H9 (cell line): Measurements from ENCODE around the gene ARNT2. TPM values are rescaled to one million over a fixed set of nuclear protein-coding genes. Genes with fewer than 3 reads are reported as not detected.

Source experiments
- DNase-seq: peaks from one replicate; pipeline ENCODE4 v3.0.0-alpha.2; 2017
- H2AFZ ChIP-seq: one replicate; pipeline ENCODE4 v1.6.1; 2013; ENCODE audit warnings: mild to moderate bottlenecking, low read length, control low read depth, moderate library complexity
- H2AK5ac ChIP-seq: 2 replicates; pipeline ENCODE4 v1.6.1; 2013; ENCODE audit warnings: low read length, control low read depth, mixed read lengths; ENCODE audit not compliant: insufficient read length
- H2BK120ac ChIP-seq: one replicate; pipeline ENCODE4 v1.6.1; 2013; ENCODE audit warnings: low read depth, mild to moderate bottlenecking, low read length, control low read depth, inconsistent platforms; ENCODE audit not compliant: poor library complexity, severe bottlenecking
- H2BK12ac ChIP-seq: 2 replicates; pipeline ENCODE4 v1.6.1; 2013; ENCODE audit warnings: low read length, control low read depth, mixed read lengths, low read depth; ENCODE audit not compliant: insufficient read length
- H2BK15ac ChIP-seq: 2 replicates; pipeline ENCODE4 v1.6.1; 2013; ENCODE audit warnings: low read depth, low read length, control low read depth
- H2BK20ac ChIP-seq: one replicate; pipeline ENCODE4 v1.6.1; 2013; ENCODE audit warnings: low read depth, mild to moderate bottlenecking, low read length, control low read depth, inconsistent platforms; ENCODE audit not compliant: poor library complexity, severe bottlenecking
- H2BK5ac ChIP-seq: 2 replicates; pipeline ENCODE4 v1.6.1; 2013; ENCODE audit warnings: low read length, control low read depth, mixed read lengths; ENCODE audit not compliant: insufficient read length
- H3K14ac ChIP-seq: 2 replicates; pipeline ENCODE4 v1.6.1; 2013; ENCODE audit warnings: low read length, control low read depth; ENCODE audit not compliant: insufficient read depth
- H3K18ac ChIP-seq: 2 replicates; pipeline ENCODE4 v1.6.1; 2013; ENCODE audit warnings: low read depth, mild to moderate bottlenecking, mixed read lengths, low read length, control low read depth; ENCODE audit not compliant: insufficient read length
- H3K23ac ChIP-seq: 2 replicates; pipeline ENCODE4 v1.6.1; 2013; ENCODE audit warnings: low read length, control low read depth, mixed read lengths, low read depth; ENCODE audit not compliant: insufficient read length
- H3K23me2 ChIP-seq: 2 replicates; pipeline ENCODE4 v1.6.1; 2013; ENCODE audit warnings: low read depth, mild to moderate bottlenecking, mixed read lengths, low read length, control low read depth; ENCODE audit not compliant: insufficient read length, poor library complexity, severe bottlenecking
- H3K27ac ChIP-seq: 2 replicates; pipeline ENCODE4 v1.5.1; 2013; ENCODE audit warnings: low read length, control low read depth, mixed read lengths, low read depth; ENCODE audit not compliant: insufficient read length
- H3K27me3 ChIP-seq: 2 replicates; pipeline ENCODE4 v1.6.1; 2013; ENCODE audit warnings: low read length, control low read depth, inconsistent platforms; ENCODE audit not compliant: insufficient read depth
- H3K4ac ChIP-seq: 2 replicates; pipeline ENCODE4 v1.6.1; 2013; ENCODE audit warnings: low read depth, mild to moderate bottlenecking, control low read depth, inconsistent platforms, low read length, moderate library complexity
- H3K4me1 ChIP-seq: 2 replicates; pipeline ENCODE4 v1.6.1; 2013; ENCODE audit warnings: low read length, control low read depth, inconsistent platforms; ENCODE audit not compliant: insufficient read depth
- H3K4me2 ChIP-seq: 2 replicates; pipeline ENCODE4 v1.6.1; 2013; ENCODE audit warnings: low read length, control low read depth, mixed read lengths; ENCODE audit not compliant: insufficient read length, insufficient read depth
- H3K56ac ChIP-seq: 2 replicates; pipeline ENCODE4 v1.6.1; 2013; ENCODE audit warnings: low read depth, mild to moderate bottlenecking, mixed read lengths, low read length, control low read depth; ENCODE audit not compliant: insufficient read length
- H3K79me1 ChIP-seq: 2 replicates; pipeline ENCODE4 v1.6.1; 2013; ENCODE audit warnings: low read depth, mild to moderate bottlenecking, moderate library complexity, low read length, control low read depth, inconsistent platforms; ENCODE audit not compliant: insufficient read depth, poor library complexity, severe bottlenecking
- H3K79me2 ChIP-seq: 2 replicates; pipeline ENCODE4 v1.6.1; 2013; ENCODE audit warnings: low read length, control low read depth, inconsistent platforms; ENCODE audit not compliant: insufficient read depth
- H3K9ac ChIP-seq: 2 replicates; pipeline ENCODE4 v1.6.1; 2013; ENCODE audit warnings: low read length, control low read depth, mixed read lengths; ENCODE audit not compliant: insufficient read length; ENCODE audit errors: extremely low read depth
- H3K9me3 ChIP-seq: one replicate; pipeline ENCODE4 v1.6.1; 2013; ENCODE audit warnings: low read depth, low read length, inconsistent platforms; ENCODE audit not compliant: control insufficient read depth
- H3T11ph ChIP-seq: one replicate; pipeline ENCODE4 v1.6.1; 2013; ENCODE audit warnings: mild to moderate bottlenecking, low read length, control low read depth, inconsistent platforms
- H4K20me1 ChIP-seq: one replicate; pipeline ENCODE4 v1.6.1; 2013; ENCODE audit not compliant: control insufficient read depth, insufficient read length, insufficient read depth
- H4K5ac ChIP-seq: 2 replicates; pipeline ENCODE4 v1.6.1; 2013; ENCODE audit warnings: low read depth, mild to moderate bottlenecking, mixed read lengths, low read length, control low read depth; ENCODE audit not compliant: insufficient read length
- H4K8ac ChIP-seq: replicated peaks from 2 replicates; pipeline ENCODE4 v1.6.1; 2013; ENCODE audit warnings: low read length, control low read depth, mixed read lengths, low read depth; ENCODE audit not compliant: insufficient read length
- H4K91ac ChIP-seq: 2 replicates; pipeline ENCODE4 v1.6.1; 2013; ENCODE audit warnings: low read depth, mild to moderate bottlenecking, moderate library complexity, mixed read lengths, low read length, control low read depth; ENCODE audit not compliant: insufficient read length
- H3K27ac Mint-ChIP-seq, 3 experiments: 2 replicates in 2 of 3; 3 replicates in 1 of 3; pipeline ENCODE4 v1.8.0; 2020 to 2021; ENCODE audit warnings: mixed read lengths in 3 of 3, mild to moderate bottlenecking in 1 of 3, moderate library complexity in 1 of 3
- H3K27me3 Mint-ChIP-seq: 2 replicates; pipeline ENCODE4 v1.8.0; 2021; ENCODE audit warnings: low read depth, mild to moderate bottlenecking, moderate library complexity, mixed read lengths
- H3K36me3 Mint-ChIP-seq, 3 experiments: 2 replicates in 2 of 3; 3 replicates in 1 of 3; pipeline ENCODE4 v1.8.0; 2020 to 2021; ENCODE audit warnings: low read depth in 3 of 3, mixed read lengths in 3 of 3; ENCODE audit not compliant: insufficient read depth in 1 of 3
- H3K4me1 Mint-ChIP-seq, 2 experiments: 2 replicates each; pipeline ENCODE4 v1.8.0; 2020; ENCODE audit warnings: mixed read lengths in 2 of 2
- H3K4me3 Mint-ChIP-seq, 2 experiments: 2 replicates in 1 of 2; 3 replicates in 1 of 2; pipeline ENCODE4 v1.8.0; 2020 to 2021; ENCODE audit warnings: mild to moderate bottlenecking in 2 of 2, mixed read lengths in 2 of 2, moderate library complexity in 1 of 2
- H3K9me3 Mint-ChIP-seq, 2 experiments: 2 replicates in 1 of 2; 3 replicates in 1 of 2; pipeline ENCODE4 v1.8.0; 2020; ENCODE audit warnings: mild to moderate bottlenecking in 2 of 2, mixed read lengths in 2 of 2, moderate library complexity in 1 of 2
- CTCF ChIP-seq: fragments of 200-600 bp; sonication (generic); conservative IDR thresholded peaks from 3 replicates; pipeline ENCODE4 v1.8.0; 2021; ENCODE audit warnings: antibody characterized with exemption, mild to moderate bottlenecking
- WGBS: extraction: QIAGEN DNeasy Blood & Tissue Kit; methylation state at CpG from one replicate; pipeline ENCODE4 v1.1.7; 2013; ENCODE audit warnings: missing lambda C conversion rate, low lambda C conversion rate, mixed read lengths; ENCODE audit not compliant: insufficient read length; ENCODE audit errors: extremely low coverage; 5-methylcytosine and 5-hydroxymethylcytosine counted together
- total RNA-seq: library from RNA; stranded (reverse); gene quantifications from 2 replicates; pipeline ENCODE4 v1.2.1, GENCODE V29; 2021

ARNT2 gene
- total RNA-seq, 1 experiment from 2014 or later, result 10.5 TPM

GRCh38 chr15:80405554-80405850 is 1.3 kb downstream of the ARNT2 start:
- H3K9ac ChIP-seq, result no peak overlapping the region
- H2BK15ac ChIP-seq, result no peak overlapping the region
- no peaks in the 10 kb centered on the region for H3K79me1 ChIP-seq
- no CpG with 5 or more reads among the region's 4 CpGs for WGBS
- peaks cover 13% of the 10 kb centered on the region for H3K23me2 ChIP-seq
- H4K20me1 ChIP-seq, result no peaks in the 10 kb centered on the region
- Mint-ChIP-seq H3K9me3 (no peaks in the 10 kb centered on the region; a peak in 1 of 5 replicates), H3K4me3 (peak overlapping the region; percentile 81 to 90), H3K4me1 (peaks cover 15% of the 10 kb centered on the region in 2 experiments), H3K36me3 (peaks cover 0 to 2% (median 0%) of the 10 kb centered on the region in 3 experiments; a peak in 1 of 7 replicates), H3K27ac (no peak overlapping the region), H3K27me3 (peaks cover 61% of the 10 kb centered on the region)
- H4K5ac ChIP-seq, result no peak overlapping the region
- H3K9me3 ChIP-seq, result no peaks in the 10 kb centered on the region
- no peak overlapping the region for H3K27ac ChIP-seq
- no peak overlapping the region for H3K56ac ChIP-seq
- no peak overlapping the region for H3K18ac ChIP-seq
- H2BK20ac ChIP-seq, result no peak overlapping the region
- H3K23ac ChIP-seq, result no peak overlapping the region
- no peak overlapping the region for H3T11ph ChIP-seq
- no peak overlapping the region for H4K91ac ChIP-seq
- no peak overlapping the region for H4K8ac ChIP-seq
- no peaks in the 10 kb centered on the region for H3K79me2 ChIP-seq
- no peak overlapping the region for H3K14ac ChIP-seq
- H3K4me2 ChIP-seq, result peak overlapping the region; percentile 85
- no peak overlapping the region for H2BK120ac ChIP-seq
- no peaks in the 10 kb centered on the region for H3K4me1 ChIP-seq
- no peak overlapping the region for H2AK5ac ChIP-seq
- H3K27me3 ChIP-seq, result peaks cover 4% of the 10 kb centered on the region; the same call in 1 of the 2 replicates
- no peak overlapping the region for H3K4ac ChIP-seq
- H2BK5ac ChIP-seq, result no peak overlapping the region
- H2AFZ ChIP-seq, result no peak overlapping the region
- DNase-seq, result no peak
- no peak overlapping the region for H2BK12ac ChIP-seq
- no peak for TF ChIP-seq CTCF
